Activated naive CD8-positive, alpha-beta T cell treated with anti-CD3 and anti-CD28 coated beads, Interleukin-2, amount 50 U/mL, for 24 hours (primary cell): ENCODE measurements around the gene HOXA3.

ENCODE experiments used
- ATAC-seq: fragments of 150-1000 bp; cut with Tn5 transposase; one replicate; pipeline ENCODE4 v1.10.0; 2021
- DNase-seq: peaks from one replicate; pipeline ENCODE4 v3.0.0; 2021
- H3K27ac Mint-ChIP-seq: one replicate; pipeline ENCODE4 v1.8.0; 2021; ENCODE audit warnings: mild to moderate bottlenecking, mixed read lengths
- H3K27me3 Mint-ChIP-seq: one replicate; pipeline ENCODE4 v1.8.0; 2021; ENCODE audit warnings: mixed read lengths
- H3K36me3 Mint-ChIP-seq: one replicate; pipeline ENCODE4 v1.8.0; 2021; ENCODE audit warnings: low read depth, mixed read lengths
- H3K4me1 Mint-ChIP-seq: one replicate; pipeline ENCODE4 v1.8.0; 2021; ENCODE audit warnings: mixed read lengths
- H3K4me3 Mint-ChIP-seq: one replicate; pipeline ENCODE4 v1.8.0; 2021; ENCODE audit warnings: mild to moderate bottlenecking, moderate library complexity, mixed read lengths
- H3K9me3 Mint-ChIP-seq: one replicate; pipeline ENCODE4 v1.8.0; 2021; ENCODE audit warnings: mixed read lengths

Gene HOXA3

DNA sequence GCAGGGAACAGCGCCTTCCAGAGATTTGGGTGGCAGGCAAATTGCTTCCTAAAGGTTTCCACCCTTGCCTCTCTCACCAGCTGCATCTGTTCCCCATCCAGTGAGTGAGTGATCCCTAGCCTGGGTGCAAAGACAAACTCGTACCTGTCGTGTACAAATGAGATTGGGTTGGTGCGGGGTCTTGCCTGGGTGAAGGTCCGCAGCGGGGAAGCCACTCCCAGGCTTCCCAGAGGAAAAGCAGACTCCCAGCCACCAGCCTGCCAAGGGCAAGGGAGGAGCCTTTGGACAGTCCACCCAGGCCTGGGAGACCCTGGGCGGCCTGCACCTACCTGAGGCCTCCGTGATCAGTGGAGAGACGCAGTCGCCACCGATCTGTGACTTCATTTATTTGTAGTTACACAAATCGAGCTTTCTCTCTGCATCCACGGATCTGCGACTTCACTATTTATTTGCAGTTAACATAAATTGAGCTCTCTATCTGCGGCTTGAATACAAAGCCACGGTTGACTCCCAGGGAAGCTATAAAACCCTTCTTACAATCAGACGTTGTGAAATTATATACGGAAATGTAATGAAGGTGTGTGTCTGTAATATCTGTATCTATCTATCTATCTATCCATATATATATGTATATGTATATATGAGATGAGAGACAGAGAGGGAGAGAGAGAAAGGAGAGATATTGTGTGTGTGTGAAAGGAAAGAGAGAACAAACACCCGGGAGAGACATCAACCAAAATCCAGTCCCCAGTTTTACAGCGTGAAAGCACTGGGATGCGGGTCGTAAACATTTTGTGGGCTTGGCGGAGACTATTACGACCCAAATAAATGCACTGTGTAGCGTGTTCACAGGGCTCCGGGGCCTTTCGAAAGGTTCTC is 7.1 kb upstream of the HOXA3 start:
- peaks cover 1% of the 10 kb centered on the region for H3K36me3 Mint-ChIP-seq
- H3K27ac Mint-ChIP-seq = no peak overlapping the region
- peak overlapping the region; percentile 50 for H3K4me3 Mint-ChIP-seq
- no peaks in the 10 kb centered on the region for H3K9me3 Mint-ChIP-seq
- DNase-seq = no peak
- peaks cover 45% of the 10 kb centered on the region for H3K4me1 Mint-ChIP-seq
- H3K27me3 Mint-ChIP-seq = peaks cover 87% of the 10 kb centered on the region
- no peak for ATAC-seq

DNA sequence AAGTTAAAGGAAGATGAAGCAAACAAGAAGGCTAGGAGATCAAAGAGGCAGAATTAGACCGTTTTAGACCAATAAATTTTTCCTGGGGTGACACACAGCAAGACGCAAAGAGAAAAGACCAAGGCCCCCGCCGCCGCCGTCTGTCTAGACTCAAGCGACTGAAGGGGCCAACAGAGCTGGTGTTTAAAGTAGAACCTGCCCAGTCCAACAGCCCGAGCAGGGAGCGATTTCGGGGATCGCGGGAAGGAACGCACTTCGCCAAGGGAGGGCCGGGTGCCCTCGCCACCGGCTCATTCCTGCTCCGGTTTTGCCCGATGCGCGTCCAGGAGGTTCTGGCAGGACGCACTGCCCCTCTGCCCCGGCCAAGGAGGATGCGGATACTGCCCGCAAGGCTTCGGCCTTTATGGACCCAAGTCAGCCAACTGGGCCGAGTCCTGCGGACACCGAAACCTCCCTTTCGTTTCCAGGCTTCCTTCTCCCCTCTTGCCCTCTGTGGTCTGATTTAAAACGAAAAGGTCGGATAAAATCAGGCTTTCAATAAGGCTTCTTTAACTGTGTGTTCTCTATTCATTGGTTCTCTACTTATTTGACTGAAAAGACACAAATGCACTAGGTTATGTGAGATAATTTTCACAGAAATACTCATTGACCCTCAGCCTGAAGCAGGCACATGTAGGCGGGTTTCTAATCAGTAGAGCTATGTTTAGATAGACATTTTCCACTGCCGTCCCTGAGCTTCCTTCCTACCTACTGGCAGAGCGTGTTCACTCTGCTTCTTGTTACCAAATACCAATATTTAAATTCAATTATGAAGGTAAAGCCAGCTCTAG is 6.3 kb upstream of the HOXA3 start:
- DNase-seq (no peak), ATAC-seq (no peak)
- peak overlapping the region; percentile 19 for H3K27ac Mint-ChIP-seq
- peaks cover 88% of the 10 kb centered on the region for H3K27me3 Mint-ChIP-seq
- no peaks in the 10 kb centered on the region for H3K9me3 Mint-ChIP-seq
- peaks cover 1% of the 10 kb centered on the region for H3K36me3 Mint-ChIP-seq
- no peak overlapping the region for H3K4me3 Mint-ChIP-seq
- peaks cover 44% of the 10 kb centered on the region for H3K4me1 Mint-ChIP-seq

DNA sequence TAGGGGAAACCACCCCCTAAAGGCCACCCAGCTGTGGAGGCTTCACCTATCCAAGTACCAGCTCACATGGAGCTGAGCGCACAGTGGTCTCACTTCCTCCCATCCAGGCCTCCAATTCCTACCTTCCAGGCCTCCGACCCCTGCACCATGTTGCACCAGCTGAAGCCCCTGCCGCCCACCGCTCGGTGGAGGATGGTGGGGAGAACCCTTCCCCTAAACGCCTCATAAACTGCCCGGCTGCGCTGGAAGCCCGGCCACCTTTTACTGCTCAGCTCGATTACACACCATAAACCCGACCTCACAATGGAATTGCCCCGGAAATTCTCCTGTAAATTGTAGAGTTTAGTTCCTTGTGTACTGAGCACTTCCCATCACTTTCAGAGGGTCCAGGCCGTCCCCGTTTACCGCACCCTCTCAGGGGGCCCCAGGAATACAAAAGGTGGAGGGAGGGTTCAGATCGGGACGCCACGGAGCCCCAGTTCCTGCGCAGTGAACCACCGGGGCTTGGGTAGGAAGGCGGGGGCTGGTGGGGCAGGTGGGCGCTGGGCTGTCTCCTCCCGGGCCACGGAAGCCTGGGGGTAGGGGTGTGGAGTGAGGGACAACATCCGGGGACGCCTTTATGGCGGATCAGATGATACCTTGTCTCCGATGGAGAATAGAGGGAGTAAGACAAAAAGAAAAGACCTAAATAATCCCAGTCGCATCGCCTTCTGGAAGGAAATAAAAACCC is 5.5 kb upstream of the HOXA3 start:
- Mint-ChIP-seq H3K4me3 (peak overlapping the region; percentile 16), H3K27ac (peak overlapping the region; percentile 19), H3K9me3 (no peaks in the 10 kb centered on the region), H3K36me3 (peaks cover 1% of the 10 kb centered on the region), H3K4me1 (peaks cover 44% of the 10 kb centered on the region), H3K27me3 (peaks cover 88% of the 10 kb centered on the region)
- DNase-seq (no peak), ATAC-seq (no peak)

DNA sequence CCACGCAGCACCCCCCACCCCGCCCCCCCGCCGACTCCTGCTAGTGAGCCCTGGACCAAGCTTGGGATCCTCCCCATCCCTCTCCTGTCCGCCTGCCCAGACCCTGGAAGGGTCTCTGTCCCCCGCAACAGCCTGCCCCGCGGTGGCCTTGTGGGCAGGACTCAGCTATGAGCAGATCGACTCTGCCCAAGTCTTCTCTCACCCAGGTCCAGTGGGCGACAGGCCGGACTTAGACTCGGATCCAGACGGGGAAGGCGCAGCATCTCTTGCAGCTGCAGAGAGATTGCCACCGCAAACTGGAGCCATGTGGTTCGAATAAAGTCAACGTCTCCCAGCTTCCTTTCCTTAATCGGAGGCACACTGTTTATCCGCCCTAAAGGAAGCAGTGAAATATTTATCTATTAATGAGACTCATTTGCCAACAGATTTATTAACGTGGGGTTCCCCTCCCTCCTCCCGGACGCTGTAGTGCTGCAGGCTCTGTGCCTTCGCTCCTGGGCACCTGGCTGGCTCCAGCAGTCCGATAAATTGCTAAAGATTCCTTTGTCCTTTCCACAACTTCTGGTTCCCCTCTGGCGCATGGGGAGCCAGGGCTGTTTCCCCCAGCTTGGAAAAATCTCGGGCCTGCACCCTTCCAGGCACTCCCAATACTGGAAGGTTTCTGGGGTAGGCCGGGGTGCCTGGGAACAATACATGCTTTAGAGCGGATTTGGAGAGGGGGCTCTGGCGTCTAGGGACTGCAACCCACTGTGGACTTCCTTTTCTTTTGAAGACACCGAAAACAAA is 4.7 kb upstream of the HOXA3 start:
- Mint-ChIP-seq H3K36me3 (peaks cover 1% of the 10 kb centered on the region), H3K4me1 (peaks cover 45% of the 10 kb centered on the region), H3K27ac (peak overlapping the region; percentile 60), H3K27me3 (peaks cover 87% of the 10 kb centered on the region), H3K9me3 (no peaks in the 10 kb centered on the region), H3K4me3 (no peak overlapping the region)
- ATAC-seq (no peak), DNase-seq (no peak)

DNA sequence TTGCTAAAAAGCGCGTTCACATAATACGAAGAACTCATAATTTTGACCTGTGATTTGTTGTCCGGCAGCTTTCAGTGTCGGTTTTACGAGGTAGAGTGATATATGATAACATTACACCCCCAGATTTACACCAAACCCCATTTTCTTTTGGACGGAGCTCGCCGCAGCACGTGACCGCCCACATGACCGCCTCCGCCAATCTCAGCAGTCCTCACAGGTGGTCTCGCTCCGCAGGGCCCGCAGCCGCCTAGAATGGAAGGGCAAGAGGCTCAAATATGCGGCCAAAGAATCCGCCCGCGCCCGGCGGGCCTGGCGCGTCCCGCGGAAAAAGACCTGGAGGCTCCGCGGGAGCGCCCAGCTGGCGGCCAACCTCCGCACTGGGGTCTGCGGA is 4.1 kb upstream of the HOXA3 start, which contains the start of gene HOXA7:
HOXA7 (minus strand) TSS at position 168 of the 391 bp plus-strand sequence; CDS start at position 38, 130 bp downstream.
- no peak for ATAC-seq
- peaks cover 1% of the 10 kb centered on the region for H3K36me3 Mint-ChIP-seq
- peak within 1 kb of the TSS; percentile 60 for H3K27ac Mint-ChIP-seq
- no peak for DNase-seq
- peak within 1 kb of the TSS; percentile 51 for H3K4me3 Mint-ChIP-seq
- peaks cover 88% of the 10 kb centered on the region for H3K27me3 Mint-ChIP-seq
- peaks cover 51% of the 10 kb centered on the region for H3K4me1 Mint-ChIP-seq
- no peaks in the 10 kb centered on the region for H3K9me3 Mint-ChIP-seq

DNA sequence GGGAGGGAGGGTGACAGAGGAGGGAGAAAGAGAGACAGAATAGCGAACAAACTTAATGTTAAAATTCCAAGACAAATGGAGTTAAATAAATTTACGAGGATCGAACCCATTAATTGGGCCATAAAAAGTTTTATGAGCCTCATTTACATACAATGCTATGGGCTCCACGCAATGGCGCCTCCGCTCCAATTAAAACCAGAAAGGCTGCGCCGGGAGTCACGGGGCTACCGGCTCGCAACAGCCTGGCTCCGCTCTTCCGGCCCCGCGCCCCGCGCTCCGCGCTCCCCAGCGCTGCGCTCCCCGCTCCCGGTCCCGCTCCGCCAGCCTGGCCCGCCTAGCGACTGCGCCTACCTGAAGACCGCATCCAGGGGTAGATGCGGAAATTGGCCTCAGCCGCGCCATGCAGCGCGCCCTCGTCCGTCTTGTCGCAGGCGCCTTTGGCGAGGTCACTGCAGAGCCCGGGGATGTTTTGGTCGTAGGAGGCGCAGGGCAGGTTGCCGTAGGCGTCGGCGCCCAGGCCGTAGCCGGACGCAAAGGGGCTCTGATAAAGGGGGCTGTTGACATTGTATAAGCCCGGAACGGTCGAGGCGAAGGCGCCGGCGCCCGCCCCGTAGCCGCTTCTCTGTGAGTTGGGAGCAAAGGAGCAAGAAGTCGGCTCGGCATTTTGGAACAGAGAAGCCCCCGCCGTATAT is 3.6 kb upstream of the HOXA3 start:
- Mint-ChIP-seq H3K9me3 (no peaks in the 10 kb centered on the region), H3K27me3 (peaks cover 90% of the 10 kb centered on the region), H3K36me3 (peaks cover 1% of the 10 kb centered on the region), H3K4me3 (peak overlapping the region; percentile 51), H3K4me1 (peaks cover 53% of the 10 kb centered on the region), H3K27ac (peak overlapping the region; percentile 49)
- ATAC-seq (no peak), DNase-seq (no peak)

DNA sequence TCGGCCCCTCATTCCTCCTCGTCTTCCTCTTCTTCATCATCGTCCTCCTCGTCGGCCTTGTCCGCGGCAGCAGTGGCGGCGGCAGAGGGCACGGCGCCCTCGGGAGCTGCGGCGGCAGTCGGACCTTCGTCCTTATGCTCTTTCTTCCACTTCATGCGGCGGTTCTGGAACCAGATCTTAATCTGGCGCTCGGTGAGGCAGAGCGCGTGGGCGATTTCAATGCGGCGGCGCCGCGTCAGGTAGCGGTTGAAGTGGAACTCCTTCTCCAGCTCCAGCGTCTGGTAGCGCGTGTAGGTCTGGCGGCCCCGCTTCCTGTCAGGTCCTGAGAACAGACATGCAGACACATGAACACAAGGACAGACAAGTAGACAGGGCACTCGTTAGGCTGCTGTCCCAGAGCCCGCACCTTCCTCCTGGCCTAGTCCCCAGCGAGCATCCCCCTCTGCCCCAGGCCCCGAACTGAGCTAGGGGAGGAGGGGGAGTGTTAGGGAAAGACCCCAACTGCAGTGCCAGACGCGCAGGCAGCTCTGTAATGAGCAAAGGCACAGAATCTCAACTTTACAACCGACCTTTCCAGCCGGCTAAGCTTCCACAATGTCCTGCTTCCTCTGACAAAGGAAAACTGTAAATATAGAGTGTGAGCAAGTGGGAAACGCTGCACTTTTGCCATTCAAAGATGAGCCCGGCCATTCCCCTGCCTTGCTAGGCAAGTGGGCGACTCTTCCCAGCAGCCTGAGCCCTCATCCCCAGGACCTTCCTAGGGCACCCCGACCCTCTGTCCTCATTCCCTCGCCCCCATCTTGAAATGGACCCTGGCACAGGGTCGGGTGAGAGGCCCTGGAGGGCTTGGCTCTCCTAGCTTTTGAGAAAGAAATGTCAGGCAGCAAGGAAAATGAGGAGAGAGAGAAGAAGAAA is 2.8 kb upstream of the HOXA3 start:
- Mint-ChIP-seq H3K9me3 (no peaks in the 10 kb centered on the region), H3K4me3 (peak overlapping the region; percentile 46), H3K36me3 (peaks cover 1% of the 10 kb centered on the region), H3K27me3 (peaks cover 91% of the 10 kb centered on the region), H3K4me1 (peaks cover 59% of the 10 kb centered on the region), H3K27ac (peak overlapping the region; percentile 49)
- DNase-seq (no peak), ATAC-seq (no peak)

DNA sequence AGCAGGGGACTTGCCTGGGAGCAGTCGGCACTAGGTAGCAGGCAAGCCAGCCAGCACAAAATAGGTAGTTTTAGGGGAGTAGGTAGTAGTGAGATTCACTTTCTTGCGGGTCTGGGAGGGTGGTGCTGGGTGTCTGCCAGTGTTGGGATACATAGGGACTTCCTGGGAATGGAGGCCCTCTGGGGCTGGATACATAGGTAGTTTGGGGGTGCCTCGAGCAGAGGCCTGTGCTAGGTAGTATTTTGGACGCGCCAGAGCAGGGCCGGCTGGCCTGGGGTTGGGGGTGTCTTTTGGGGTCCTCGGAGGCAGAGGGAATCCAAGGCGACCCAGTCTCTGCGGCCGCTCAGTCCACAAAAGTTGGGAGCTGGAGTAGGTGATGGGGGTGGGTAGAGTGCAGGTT is 2.0 kb upstream of the HOXA3 start:
- Mint-ChIP-seq H3K27me3 (peaks cover 91% of the 10 kb centered on the region), H3K9me3 (no peaks in the 10 kb centered on the region), H3K27ac (no peak overlapping the region), H3K4me3 (peak overlapping the region; percentile 46), H3K36me3 (peaks cover 1% of the 10 kb centered on the region), H3K4me1 (peaks cover 54% of the 10 kb centered on the region)
- DNase-seq = no peak
- ATAC-seq = no peak

DNA sequence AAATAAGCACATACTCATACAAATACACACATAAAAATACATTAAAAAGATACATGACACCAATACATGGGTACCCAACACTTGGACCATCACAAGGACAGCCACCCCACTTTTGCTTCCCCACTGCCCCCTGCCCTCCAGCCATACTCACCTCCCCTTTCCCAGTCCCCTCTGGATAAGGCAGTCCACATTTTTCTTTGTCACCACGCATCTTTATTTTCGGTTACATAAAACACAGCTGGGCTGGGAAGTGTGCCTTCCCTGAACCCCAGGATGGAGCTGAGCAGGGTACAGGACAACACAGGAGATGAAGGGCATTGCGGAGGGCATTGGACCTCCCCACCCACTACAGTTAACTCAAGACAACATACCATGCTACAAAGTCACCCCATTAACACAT is 1.1 kb upstream of the HOXA3 start:
- peaks cover 90% of the 10 kb centered on the region for H3K27me3 Mint-ChIP-seq
- no peak for DNase-seq
- H3K4me3 Mint-ChIP-seq = no peak overlapping the region
- no peak for ATAC-seq
- H3K4me1 Mint-ChIP-seq = peaks cover 52% of the 10 kb centered on the region
- no peaks in the 10 kb centered on the region for H3K9me3 Mint-ChIP-seq
- H3K36me3 Mint-ChIP-seq = peaks cover 1% of the 10 kb centered on the region
- no peak overlapping the region for H3K27ac Mint-ChIP-seq

DNA sequence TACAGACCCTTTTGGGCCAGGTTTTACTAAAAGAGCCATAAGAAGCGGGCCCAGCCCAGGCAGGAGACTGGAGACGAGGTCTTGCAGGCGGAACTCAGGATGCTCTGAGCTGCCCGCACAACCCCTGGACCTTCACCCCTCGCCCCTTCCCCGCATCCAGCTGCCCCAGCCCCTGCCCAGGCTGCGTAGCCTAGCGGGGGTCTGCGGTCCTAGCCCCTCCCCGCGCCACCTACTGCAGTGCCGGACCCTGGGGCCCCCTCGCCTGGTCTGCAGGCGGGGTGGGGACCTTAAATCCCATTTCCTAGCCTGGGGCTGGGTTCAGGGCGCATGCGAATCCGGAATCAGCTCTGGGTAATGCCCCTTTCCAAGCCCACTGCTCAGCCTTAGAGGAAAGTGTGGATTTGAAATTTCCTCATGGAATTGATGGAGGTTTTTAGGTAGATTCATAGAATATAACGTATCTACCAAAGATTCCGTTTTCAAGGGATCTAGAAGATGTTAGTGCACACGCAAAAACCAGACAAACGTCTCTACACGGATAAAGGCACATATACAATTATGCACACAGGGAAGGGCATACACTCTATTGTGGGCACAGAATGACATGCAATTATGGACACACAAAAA is 546 bp upstream of the HOXA3 start:
- peaks cover 90% of the 10 kb centered on the region for H3K27me3 Mint-ChIP-seq
- H3K27ac Mint-ChIP-seq = no peak overlapping the region
- peaks cover 52% of the 10 kb centered on the region for H3K4me1 Mint-ChIP-seq
- no peak for DNase-seq
- ATAC-seq = no peak
- no peak overlapping the region for H3K4me3 Mint-ChIP-seq
- peaks cover 1% of the 10 kb centered on the region for H3K36me3 Mint-ChIP-seq
- no peaks in the 10 kb centered on the region for H3K9me3 Mint-ChIP-seq

DNA sequence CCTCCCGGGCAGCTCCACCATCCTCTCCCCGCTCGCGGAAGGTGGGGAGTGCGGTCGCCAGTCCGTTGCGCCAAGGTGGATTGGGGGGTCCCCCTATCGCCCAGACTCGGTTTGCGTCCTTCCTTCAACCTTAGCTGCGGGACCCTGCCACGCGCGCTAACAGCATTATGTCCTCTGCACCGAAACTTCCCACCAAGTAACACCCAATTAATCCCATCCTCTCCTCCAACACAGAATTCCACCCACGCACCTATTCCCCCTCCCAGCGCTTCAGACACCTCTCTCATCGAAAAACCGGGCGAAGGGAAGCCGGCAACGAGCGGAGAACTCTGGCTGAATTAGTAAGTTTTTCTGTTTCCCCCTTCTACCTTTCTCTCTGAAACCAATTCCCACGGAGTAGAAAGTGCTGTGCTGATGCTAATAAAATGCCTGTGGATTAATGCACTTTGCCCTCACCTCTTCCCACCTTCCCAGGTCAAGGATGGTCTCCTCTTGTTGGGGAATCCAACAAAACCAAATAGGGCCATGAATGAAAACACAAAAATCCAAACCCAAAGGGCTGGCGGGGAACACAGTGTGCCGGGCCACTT is 947 bp downstream of the HOXA3 start:
- peaks cover 41% of the 10 kb centered on the region for H3K4me1 Mint-ChIP-seq
- DNase-seq (no peak), ATAC-seq (no peak)
- H3K9me3 Mint-ChIP-seq = no peaks in the 10 kb centered on the region
- H3K36me3 Mint-ChIP-seq = peaks cover 1% of the 10 kb centered on the region
- H3K27me3 Mint-ChIP-seq = peaks cover 89% of the 10 kb centered on the region
- H3K27ac Mint-ChIP-seq = no peak overlapping the region
- peak overlapping the region; percentile 57 for H3K4me3 Mint-ChIP-seq
